8988T (cell line): ENCODE data around the gene STMN1.

ENCODE experiments used
- DNase-seq: peaks from one replicate; pipeline ENCODE4 v3.0.0; 2011

STMN1 gene

DNA sequence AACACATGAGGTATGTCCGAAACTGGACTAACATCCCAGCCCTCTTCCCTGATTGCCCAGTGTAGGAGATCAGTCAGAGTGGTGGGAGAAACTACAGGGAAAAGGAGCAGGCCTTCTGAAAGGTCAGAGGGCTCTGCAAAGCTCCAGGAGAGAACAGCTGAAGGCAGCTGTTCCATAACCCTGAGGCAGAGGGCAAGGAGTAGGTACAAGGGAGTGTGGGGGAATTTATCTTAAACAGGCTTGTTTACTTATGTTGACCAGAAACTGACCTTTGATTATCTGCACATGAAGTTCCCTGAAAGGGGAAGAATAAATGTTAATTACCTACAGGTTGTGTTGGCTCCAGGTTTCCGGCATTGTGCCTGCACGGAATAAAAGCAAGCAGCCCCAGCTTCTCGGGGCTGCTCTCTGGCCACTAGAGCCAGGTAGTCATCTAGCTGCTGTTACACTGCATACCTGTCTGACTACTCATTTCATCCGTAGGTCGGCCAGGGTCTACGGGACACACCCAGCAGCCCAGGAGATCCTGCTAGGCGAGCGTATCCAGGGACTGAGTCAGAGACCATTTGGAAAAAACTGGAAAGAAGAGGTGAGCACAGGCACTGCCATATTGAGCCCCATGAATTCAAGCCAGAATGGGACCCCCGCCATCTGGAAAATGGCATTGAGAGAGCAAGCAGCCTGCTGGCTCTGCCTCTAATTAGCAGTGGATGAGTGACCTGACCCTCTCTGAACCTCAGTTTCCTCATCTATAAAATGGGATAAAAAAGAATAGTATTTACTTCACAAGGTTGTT, 15.8 kb downstream of the STMN1 start:
- peak; percentile 49 for DNase-seq

DNA sequence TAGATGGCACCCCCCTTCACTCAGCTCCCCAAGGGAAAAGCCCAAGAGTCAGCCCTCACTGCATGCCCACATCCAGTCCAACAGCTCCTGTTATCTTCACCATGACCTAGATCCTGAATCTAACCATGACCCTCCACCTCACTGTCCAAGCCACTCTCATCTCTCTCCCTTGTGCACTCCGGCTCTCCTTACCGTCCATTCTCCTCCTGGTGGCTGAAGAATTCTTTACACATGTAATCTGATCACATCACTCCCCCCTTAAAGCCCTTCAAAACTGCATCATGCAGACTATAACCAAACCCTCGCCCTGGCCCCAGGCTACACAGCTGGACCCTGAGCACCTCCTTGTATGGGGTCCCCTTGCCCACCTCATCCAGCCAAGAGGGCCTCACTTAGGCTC, 16.7 kb downstream of the STMN1 start:
- no peak for DNase-seq

DNA sequence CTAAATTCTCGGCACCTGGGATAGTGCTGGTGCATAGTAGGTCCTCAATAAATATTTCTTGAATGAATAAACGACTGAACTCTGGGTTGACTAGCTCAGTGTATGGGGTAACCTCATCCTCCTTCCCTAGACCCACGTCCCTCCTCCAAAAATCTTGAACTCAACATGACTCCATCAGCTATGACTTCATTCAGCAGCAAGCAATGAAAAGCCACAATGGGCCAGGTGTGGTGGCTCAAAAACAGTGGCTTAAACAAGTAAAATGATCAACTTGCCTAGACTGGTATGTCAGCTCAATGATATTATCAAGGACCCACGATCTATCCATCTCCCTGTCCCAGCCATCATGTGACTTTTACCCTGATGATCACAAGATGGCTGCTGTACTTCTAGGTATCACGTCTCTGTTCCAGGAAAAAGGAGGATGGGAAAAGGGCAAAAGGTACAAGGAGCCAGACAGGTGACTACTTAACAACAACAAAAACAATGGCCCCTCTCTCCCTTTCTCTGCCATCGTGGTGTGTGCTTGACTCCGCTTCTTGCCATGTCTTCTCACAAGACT, 17.7 kb downstream of the STMN1 start:
- DNase-seq: no peak

DNA sequence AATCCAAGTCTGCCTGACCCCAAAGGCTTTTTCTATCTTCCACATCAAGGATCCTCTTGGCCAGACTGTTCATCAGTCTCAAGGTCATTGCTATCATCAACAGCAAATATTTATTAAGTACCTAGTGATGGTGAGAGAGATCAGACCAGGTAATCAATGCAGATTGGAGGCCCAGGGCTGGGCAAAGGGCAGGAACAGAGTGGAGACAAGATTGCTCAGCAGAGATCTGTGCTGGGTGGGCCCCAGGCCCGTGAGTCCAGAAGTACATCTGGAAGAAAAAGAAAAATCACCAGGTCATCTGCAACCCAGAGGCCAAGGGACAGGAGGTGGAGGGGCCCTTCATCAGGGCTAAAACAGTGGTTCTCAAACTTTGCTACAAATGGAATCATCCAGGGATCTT, 20.6 kb downstream of the STMN1 start:
- no peak for DNase-seq

DNA sequence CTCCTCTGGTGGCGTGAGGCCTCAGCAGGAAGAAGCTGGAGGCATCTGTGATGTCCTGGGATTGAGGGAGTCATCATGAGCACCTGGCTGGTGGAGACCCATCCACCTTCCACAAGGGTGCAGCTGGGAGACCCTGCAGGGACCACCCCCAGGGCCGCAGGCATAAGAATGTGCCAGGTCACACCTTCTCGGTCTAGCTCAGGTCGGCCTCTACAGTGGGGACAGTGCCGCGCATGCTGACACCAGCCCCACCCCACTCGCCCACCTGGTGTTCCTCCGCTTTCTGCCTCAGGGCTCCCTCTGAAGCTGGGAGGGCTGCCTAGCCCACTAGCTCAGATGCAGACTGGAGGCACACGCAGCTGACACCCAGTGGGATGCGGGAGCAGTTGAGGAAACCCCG, 25.0 kb downstream of the STMN1 start:
- DNase-seq: no peak

DNA sequence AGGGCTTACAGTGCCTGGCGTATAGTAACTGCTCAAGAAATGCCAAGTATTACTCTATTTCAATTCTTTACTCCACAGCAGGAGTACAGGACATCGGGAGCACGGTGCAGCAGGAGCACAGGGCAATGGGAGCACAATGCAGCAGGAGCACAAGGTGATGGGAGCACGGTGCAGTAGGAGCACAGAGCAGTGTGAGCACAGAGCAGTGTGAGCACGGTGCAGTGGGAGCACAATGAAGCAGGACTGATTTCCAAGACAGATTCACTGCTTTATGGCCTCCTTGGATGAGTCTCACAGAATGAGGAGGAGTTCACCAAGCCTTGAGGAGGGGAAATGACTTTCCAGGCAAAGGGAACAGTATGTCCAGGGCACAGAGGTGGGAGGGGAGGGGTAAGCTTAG, 25.7 kb downstream of the STMN1 start:
- DNase-seq: no peak

DNA sequence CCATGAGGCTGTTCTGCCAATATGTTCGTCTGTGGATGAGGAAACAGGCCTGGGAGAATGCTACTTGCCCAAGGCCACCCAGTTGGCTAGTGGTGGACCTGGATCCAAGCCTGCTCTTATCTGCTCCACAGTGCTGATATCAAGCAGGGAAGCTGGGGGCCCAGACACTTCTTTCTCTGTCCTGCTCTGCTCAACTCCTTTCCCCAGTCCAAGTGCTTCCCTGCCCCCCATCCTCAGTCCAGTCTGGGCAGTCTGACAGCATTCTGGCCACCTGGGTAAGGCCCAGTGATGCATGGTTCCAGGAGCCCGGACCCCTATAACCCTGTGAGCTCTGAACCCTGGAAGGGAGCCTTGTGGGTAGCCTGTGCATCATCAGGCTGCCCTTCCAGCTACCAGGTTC, 26.5 kb downstream of the STMN1 start:
- DNase-seq: no peak

DNA sequence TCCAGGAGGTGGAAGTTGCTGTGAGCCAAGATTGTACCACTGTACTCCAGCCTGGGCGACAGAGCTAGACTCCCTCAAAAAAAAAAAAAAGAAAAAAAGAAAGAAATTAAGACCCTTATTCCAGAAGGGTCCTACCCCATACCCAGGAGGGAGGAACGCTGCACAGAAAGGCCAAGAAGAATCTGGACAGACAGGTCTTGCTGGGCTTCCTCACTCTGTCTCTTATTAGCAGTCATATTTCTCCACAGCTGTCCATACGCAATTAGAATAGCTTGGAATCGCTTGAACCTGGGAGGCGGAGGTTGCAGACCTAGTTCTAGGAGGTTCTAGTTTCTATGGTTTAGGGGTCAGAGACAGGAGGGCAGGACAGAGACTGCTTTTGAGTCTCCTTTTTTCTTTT, 27.5 kb downstream of the STMN1 start:
- no peak for DNase-seq

DNA sequence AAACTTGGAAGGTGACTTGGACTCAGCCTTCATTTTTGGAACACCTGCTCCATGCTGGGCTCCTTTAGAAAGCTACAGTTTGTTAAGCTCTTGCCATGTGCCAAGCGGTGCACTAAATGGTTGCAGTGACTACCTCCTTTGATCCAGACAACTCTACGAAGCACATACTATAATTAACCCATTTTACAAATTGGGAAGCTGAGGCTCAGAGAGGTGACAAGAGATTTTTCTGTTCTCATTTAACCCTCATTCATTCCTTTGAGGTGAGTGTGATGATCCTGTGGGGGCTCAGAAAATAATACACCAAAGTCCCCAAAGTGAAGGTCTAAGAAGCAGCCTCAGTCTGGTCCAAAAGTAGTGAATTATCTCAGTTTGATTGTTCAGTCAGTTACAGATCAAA, 29.1 kb downstream of the STMN1 start:
- DNase-seq: no peak

DNA sequence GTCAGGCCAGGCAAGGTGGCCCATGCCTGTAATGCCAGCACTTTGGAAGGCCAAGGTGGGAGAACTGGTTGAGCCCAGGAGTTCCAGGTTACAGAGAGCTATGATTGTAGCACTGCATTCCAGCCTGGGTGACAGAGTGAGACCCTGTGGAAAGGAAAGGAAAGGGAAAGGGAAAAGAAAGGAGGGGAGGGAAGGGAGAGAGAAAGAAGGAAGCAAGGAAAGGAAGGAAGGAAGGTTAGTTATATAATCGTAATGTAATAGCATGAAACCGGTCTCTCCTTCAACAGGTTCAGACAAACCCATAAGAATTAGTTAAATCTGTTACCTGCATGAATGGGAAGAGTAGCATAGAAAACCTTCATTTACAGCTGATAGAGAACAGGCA, 29.5 kb downstream of the STMN1 start:
- DNase-seq: no peak

DNA sequence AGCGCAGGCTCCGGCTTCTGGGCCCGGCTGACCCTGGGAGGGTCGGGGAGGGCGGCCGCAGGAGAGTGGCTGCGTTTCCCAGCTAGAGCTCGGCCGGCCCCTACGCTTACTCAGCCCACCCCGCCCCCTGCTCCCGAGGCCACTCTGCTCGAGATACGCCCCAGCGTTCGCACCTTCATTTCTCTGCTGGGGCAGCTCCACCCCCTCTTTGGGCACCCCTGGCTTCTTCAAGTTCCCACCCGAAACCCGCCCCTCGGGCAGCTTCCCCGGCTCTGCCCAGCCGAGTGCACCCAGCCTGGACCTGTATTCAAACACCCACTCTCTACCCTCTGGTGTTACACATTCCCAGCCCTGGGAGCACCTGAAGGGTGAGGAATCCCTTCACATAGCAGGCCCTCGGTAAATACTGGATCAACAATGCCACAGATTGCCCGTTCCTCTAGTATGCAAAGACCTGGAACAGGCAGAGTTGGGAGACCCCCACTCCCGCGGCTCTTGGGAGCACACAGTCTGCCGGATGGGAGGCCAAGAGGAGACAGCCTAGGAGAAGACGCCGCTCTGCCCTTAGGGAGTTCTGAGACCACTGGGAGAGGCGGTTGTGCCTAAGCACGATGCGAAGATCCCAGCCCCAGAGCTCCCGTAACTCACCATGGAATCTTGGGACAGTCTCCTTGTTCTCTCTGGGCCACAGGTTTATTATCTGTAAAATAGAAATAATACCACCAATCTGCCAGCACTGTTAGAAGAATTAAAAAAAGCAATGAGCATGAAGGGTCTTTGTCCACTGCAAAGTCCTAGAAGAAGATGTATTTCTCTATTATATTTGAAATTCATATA, 30.1 kb downstream of the STMN1 start:
- DNase-seq: no peak

DNA sequence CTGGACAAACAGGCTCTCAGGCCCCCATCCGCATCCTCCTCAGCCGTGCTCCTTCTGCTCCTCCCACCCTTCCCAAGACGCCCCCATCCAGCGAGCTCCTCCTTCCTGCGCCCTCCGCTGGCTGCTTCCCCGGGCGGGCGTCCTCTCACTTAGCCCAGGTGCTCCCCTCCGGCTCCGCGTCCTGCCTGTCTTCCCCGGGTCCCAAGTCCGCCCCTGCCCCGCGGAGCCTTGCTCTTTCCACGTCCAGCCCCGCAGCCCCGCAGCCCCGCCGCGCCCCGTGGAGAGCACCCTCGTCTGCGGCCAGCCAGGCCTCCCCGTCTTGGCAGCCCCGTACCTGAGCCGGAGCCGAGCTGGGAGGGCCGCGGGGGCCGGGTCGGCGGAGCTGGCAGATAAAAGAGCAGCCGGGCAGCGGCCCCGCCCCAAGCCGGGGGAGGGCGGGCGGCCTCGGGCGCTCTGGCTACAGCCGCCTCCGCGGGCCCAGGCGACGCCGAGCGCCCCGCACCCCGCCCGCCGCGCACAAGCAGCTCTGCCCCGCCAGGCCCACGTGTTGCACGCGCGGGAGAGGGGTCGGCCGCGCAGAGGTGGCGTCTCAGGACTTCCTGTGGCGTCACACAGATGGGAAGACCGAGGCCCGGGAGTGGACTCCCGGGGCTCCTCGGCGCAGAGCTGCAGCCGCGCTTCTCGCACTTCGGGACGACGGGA, 30.9 kb downstream of the STMN1 start, which contains the start of gene PAQR7:
TSS of gene PAQR7 (minus strand) at position 555 of the 702 bp plus-strand sequence. CDS start 11,869 bp downstream, outside the sequence.
- DNase-seq: no peak

DNA sequence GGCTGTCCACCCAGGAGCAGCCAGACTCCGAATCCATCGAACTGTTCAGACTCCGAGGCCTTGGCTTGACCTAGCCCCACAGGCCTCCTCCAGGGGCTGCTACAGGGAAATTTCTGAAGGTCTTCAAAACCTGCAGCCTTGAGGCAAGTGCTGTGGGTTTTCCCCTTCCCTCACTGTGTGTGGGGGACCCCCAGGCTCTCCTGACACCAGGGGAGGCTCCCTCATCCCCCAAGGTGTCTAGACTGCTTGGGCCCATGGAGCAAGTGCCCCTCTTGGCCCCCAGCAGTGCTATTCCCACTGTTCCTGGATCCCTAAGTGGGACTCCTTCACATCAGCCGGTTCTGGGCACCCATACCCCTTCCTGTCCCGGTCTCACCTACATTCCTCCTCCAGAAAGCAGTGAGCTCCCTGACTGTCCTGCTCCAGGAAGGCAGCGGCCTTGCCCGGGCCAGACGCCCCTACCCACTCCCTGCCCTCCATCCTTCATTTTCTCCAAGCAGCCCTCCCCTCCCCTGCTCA, 31.5 kb downstream of the STMN1 start:
- no peak for DNase-seq

DNA sequence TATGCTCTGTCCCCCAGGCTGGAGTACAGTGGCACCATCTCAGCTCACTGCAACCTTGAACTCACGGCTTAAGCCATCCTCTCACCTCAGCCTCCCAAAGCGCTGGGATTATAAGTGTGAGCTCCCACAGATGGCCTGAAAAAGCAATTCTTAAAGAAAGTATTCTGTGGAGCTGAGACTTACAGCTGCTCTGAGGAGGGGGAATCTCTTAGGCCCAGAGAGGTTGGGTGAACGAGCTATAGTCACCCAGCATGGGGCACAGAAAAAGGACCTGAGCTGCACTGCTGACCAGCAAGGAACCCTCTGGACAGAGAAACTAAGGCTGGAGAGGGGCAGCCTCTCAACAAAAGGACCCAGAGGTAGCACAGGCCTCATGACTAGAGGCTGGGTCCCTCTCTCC, 32.0 kb downstream of the STMN1 start:
- no peak for DNase-seq

DNA sequence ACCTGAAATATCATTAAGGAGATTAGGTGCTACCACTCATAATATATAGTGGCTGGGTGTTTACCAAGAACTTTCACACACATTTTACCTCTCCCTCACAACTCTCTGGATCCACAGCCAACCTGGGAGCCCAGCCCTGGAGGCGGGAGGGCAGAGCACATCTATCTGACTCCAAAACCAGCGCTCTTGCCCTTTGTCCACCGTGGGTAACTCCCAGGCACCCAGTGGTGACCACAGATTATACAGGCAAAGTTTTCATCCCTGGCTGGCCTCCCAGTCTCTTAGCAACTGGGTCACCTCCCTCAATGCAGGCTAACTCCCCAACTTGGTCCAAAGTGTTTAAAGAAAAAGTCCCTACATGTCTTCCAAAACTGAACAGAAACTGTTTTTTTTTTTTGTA, 33.1 kb downstream of the STMN1 start:
- no peak for DNase-seq

DNA sequence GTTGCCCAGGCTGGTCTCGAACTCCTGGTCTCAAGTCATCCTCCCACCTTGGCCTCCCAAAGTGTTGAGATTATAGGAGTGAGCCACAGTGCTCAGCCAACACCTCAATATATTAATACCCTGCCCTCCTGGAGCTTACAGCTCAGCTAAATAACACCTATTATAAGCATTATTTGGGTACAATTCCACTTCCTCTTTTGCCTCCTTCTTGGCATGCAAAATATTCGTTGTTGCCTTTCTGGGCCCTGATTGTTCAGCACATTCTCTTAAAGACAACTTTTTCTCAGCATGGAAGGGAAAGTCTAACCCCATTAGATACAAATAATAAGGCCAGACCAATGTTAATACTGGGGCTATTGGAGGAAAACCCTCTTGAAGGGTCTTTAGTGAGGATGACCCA, 33.5 kb downstream of the STMN1 start:
- DNase-seq: no peak

DNA sequence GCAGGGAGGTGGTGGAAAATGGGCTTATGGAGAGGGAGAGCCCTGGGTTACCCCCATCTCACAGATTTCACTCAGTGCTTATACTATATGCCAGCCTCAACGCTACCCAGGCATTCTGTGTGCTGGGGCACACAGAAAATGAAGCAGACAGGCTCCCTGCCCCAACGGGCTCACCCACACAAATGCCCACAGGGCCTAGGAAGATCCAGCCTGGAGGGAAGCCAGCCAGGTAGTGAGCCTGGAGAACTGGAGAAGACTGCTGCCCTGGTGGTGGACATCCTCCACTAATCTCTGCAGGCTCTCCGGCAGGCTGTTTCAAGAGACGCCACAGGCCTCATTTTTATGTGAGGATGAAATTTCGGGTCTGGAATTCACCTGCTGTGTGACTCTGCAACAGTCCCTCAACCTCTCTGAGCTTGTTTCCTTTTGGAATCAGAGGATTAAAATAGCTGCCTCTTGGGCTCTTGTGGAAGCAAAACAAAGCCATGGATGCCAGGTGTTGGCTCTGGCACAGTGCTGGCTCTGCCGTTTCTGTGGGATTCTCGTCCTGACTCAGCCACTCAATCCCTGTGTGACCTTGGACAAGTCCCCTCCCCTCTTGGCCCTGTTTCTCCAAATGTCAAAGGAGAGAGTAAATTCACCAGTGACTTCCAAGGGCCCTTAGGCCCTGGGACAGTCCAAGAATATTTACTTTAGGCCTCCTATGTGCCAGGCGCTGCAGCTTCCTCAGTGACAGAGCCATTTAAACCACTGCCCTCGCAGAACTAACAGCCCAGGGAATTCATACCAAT, 34.3 kb downstream of the STMN1 start:
- no peak for DNase-seq

DNA sequence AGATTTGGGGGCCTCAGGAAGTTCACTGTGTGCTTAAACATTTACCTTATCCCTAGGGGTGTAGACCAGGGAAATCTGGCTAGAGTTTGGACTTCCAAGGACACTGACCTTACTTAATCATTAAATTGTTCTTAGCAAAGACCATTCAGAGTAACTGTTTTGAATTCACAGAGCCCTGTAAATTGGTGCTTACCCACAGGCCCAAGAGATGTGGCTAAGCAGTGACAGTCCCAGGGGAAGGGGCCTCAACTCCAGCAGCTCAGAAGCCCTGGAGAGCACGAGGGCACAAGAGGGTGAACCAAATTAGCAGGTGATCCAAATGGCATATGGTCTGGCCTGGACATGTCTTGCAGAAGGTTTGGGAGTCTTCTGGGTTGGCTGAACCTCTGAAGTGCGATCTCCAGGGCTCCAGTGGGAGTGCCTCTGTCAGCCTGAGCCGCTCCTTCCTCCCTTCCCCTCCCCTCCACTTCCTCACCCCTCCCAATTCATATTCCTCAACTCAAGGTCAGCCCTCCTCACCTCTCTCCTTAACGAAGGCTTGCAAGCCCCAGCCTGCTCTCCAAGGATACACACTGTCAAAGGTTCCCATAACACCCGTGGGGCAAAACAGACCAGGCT, 35.0 kb downstream of the STMN1 start:
- no peak for DNase-seq

DNA sequence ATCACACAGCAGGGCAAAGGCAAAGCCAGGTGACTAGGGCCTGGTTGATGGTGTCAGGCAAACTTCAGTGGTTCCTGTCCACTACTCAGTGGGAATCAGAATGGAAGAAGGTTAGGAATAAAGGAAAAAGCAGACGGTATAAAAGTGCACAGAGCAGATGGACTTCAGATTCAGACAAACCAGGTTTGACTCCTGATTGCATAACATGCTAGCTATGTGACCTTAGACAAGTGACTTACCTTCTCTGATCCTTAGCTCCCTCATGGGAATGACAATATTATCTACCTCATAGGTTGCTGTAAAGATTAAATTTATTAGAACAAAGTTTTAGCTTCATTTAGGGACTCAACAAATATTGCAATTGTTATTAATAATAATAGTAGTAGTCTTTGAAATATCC, 35.6 kb downstream of the STMN1 start:
- no peak for DNase-seq

DNA sequence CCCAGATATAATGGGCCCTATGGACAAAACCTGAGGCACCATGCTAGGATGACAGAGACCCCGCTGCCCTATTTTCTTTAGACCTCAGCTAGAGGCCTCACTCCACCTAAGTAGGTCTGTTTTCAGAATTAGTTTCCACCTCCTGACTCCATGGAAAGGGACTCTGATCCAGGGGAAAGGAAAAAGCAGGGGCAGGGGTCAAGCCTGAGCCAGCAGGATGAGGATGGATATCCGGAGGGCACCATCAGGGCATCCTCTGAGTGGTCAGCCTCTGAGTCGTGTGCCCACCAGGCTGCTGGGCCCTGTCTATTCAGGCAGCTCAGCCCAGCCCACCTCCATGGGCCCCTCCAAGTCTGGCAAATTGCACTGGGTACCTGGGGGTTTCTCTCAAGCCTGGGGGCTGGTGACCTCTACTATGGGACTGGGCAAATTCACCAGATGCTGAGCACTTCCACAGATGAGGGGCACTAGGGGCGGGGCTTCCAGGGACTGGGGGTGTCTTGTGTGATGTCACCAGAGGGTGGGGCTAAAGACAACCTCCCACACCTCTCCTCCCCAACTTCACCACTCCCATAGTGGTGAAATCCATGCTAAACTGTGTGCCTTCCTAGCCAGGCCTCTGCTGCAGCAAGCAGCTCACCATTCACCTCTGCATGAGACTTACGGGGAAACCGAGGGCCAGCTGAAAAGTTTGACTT, 36.2 kb downstream of the STMN1 start:
- DNase-seq: no peak
